Stimulated activated CD8-positive, alpha-beta memory T cell treated with anti-CD3 and anti-CD28 coated beads, Interleukin-12 subunit alpha, Interleukin-12 subunit beta, amount 100 ng/mL, for 1 hour (primary cell): Measurements from ENCODE around the gene CLCN7.

Experiments used
- DNase-seq: peaks from one replicate; pipeline ENCODE4 v3.0.0-alpha.2; 2020; ENCODE audit warnings: low read depth

The CLCN7 gene

GRCh38 chr16:1464196-1464893 is 10.5 kb downstream of the CLCN7 start:
- DNase-seq, result no peak

GRCh38 chr16:1461146-1461545 is 13.7 kb downstream of the CLCN7 start:
- no peak for DNase-seq

GRCh38 chr16:1460602-1461138 is 14.2 kb downstream of the CLCN7 start:
- DNase-seq, result no peak

- no peak for DNase-seq
Observed at GRCh38 chr16:1459967-1460366, 14.9 kb downstream of the CLCN7 start.

GRCh38 chr16:1458977-1459341 is 15.9 kb downstream of the CLCN7 start:
- no peak for DNase-seq

- no peak for DNase-seq
Observed at GRCh38 chr16:1458336-1458976, 16.4 kb downstream of the CLCN7 start.

GRCh38 chr16:1457489-1458245 is 17.2 kb downstream of the CLCN7 start:
- no peak for DNase-seq

GRCh38 chr16:1456951-1457350 is 17.9 kb downstream of the CLCN7 start:
- no peak for DNase-seq

- no peak for DNase-seq
Observed at GRCh38 chr16:1455190-1456171, 19.3 kb downstream of the CLCN7 start.

GRCh38 chr16:1454561-1454960 is 20.3 kb downstream of the CLCN7 start:
- no peak for DNase-seq

GRCh38 chr16:1453316-1453715 is 21.5 kb downstream of the CLCN7 start:
- DNase-seq, result no peak

GRCh38 chr16:1452530-1452929 is 22.3 kb downstream of the CLCN7 start:
- DNase-seq, result no peak

- no peak for DNase-seq
Observed at GRCh38 chr16:1451702-1452392, 23.0 kb downstream of the CLCN7 start.

GRCh38 chr16:1450841-1451240 is 24.0 kb downstream of the CLCN7 start:
- no peak for DNase-seq

GRCh38 chr16:1450218-1450617 is 24.6 kb downstream of the CLCN7 start:
- no peak for DNase-seq

GRCh38 chr16:1449201-1449788 is 25.5 kb downstream of the CLCN7 start:
- DNase-seq, result no peak

GRCh38 chr16:1448536-1449116 is 26.2 kb downstream of the CLCN7 start:
- DNase-seq, result no peak

GRCh38 chr16:1447965-1448364 is 26.9 kb downstream of the CLCN7 start:
- DNase-seq, result no peak

- no peak for DNase-seq
Observed at GRCh38 chr16:1446296-1447080, 28.3 kb downstream of the CLCN7 start.
